HG02588 (cell line): Measurements from ENCODE around the gene CDK15.

Experiments used
- ATAC-seq: cut with Tn5 transposase; IDR thresholded peaks from one replicate; pipeline ENCODE4 v1.9.1; 2021; ENCODE audit warnings: mild to moderate bottlenecking, moderate library complexity; ENCODE audit not compliant: unreplicated experiment

Gene CDK15

DNA sequence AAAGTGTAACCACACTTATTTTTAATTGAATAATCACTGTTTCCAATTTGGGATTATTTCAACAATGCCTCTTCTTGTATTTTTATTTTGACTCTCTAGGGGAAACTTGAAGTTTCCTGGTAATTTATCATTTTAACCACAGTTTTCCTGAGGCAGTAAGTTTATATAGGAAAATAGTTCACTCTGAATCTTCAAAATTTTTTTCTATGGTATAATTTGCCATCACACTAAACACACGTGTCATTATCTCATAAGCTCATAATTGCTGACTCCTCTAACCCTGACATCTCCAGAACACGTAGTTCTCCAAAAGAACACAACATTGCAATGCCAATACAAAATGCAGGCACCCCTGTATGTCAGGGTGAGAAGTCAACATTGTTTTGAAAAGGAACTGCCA is 125.1 kb downstream of the CDK15 start:
- ATAC-seq, result no peak

DNA sequence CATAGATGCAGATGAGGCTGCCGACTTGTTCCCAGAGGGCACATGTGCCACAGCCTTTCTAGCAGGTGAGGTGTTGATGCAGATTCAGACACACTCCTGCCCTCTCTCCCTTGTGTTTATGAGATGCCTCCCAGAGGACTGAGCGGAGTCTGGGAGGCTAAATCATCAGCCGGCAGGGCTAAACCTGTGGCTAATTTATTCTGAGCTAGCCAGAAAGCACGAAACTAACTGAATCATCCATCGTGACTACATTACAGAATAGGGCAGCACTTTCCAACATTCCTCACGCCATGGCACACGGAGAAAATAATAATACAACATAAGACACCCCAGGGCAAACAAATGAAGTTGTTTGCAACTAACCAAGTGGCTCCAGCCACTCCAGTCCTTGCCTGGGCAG is 125.6 kb downstream of the CDK15 start:
- ATAC-seq, result no peak

GRCh38 chr2:201932511-201932910 is 126.2 kb downstream of the CDK15 start:
- ATAC-seq, result no peak

- no peak for ATAC-seq
Observed at GRCh38 chr2:201933792-201934237, 127.5 kb downstream of the CDK15 start.

GRCh38 chr2:201936817-201937216 is 130.5 kb downstream of the CDK15 start:
- ATAC-seq, result no peak

GRCh38 chr2:201937343-201937742 is 131.0 kb downstream of the CDK15 start:
- ATAC-seq, result no peak

DNA sequence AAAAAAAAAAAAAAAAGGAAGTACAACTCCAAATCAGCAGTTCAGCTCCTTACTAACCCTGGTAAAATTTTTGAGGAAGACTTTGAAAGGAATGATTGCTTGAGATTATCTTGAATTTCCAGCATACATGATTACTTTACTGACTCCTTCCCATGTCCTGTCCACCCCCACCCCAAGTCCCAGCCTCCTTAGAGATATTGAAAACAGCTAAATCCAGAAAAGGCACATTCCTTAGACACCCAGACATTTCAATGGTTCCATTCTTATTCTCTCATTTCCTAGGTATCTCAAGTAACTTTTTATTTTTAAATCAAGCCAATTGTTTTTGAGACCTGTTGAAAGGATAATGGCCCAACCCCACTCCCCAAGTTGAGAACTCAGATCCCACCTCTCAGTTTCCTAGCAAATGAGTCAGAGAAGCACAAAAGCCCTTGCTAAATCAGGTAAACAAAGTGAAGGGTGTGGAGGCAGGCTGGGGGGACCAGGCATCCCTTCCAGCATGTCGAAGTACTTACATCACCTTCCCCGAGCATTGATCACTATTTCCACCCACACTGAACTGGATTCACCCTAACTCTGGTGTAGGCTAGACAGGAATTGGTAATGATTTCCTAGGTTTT is 131.9 kb downstream of the CDK15 start:
- no peak for ATAC-seq

DNA sequence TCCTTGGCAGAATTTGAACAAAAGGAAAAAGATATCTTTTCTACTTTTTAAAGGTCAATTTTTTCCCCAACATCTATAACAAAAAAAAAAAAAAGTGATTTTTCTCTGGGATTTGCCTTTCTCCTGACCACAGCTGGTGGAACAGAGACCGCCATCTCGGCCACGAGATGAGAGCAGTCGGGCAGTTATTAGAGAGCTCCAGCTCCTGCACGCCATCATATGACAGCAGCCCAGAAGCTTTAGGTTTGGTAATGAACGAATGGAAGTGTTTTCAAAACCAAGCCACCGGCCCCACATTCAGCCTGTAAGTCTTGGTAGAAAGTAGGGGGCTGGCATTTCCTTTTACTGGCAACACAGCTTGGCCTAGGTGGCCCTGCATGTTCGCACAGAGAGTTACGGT is 132.4 kb downstream of the CDK15 start:
- ATAC-seq, result no peak

DNA sequence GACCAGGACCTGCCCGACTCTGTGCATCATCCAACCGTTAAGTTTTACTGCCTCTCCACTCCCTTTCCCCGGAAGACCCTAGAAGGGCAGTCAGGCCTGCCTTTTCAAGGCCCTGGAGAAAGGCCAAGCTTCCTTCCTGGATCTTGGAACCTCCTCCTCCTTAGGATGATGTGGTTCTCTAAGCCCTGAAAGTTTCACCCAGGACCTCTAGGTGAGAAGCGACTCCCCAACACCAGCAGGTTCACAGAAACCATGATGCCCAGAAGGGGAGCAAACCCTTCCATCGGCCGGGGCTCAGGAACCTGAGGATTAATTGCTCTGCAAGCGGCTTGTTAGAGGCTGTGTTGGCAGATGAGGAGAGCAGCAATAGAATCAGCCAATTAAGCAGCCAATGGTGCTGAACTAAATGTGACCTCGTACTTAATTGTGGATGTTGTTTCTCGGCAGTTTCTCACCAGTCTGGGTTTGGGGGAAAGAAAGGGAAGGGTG is 133.2 kb downstream of the CDK15 start:
- ATAC-seq, result no peak

DNA sequence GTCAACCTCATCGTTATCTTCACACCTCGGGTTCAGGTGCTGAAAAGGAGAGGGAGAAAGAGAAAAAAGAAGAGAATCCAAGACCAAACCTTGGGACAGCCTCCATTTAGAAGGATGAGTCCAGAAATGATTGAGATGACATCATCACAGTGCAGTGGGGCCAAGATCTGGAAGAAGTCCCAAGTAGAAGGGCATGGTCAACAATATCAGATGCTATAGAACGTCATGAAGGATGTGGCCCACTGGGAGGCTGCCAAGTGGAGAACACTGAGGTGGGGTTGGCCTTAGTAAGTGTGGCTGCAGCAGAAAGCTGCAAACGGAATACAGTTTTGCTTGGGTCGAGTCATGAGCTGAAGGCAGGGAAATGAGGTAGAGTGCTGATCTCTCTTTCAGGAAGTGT is 136.2 kb downstream of the CDK15 start:
- ATAC-seq, result no peak
